HG02759 (cell line): ENCODE results near the gene FOXP1.

Source experiments
- ATAC-seq: cut with Tn5 transposase; IDR thresholded peaks from one replicate; pipeline ENCODE4 v1.9.1; 2021; ENCODE audit warnings: mild to moderate bottlenecking, moderate library complexity; ENCODE audit not compliant: unreplicated experiment

The FOXP1 gene

DNA sequence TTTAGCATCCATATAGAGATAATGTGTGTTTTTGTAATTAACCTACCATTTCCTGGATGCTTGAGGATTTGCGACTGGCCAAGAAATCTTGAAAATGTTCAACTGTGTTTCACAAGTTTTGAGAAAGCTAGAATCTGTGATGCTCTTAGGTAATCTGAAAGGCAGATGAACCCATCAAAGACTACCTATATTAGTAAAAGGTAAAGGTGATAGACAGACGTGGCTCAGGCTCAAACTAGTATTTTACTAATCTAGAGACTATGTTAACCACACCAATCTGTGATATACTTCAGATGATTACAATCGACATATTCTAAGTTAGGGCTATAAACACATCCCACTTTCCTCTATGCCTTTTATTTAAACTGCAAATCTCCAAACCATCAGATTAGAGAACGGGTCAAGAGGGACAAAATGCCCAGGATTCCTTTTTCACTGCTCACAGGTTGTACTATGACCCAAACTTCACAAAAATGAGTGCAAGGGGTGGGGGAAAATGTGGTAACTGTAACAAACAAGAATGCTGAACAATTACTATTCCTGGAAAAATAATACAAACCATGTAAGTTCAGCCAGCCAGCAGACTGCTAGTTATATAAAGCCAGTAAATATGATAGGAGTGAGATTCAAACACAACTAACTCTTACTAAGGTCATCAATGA lies 295.1 kb downstream of the FOXP1 start:
- ATAC-seq: no peak

DNA sequence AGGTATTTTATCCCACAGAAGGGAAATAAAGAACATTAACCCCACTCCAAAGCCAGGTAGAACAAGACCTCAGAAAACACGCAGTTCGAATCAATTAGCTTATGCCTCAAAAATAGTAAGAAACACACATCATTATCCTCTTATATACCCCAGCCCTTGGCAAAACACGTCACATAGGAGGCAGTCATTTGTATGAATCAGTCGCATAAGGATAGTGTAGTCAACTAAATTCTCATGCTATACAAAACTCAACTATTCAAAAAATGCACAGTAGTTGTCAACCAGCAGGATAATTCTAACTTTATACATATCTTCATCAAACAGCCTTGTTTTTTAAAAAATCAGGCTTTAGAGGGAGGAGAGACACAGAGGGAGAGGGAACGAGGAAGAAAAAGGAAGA lies 298.4 kb downstream of the FOXP1 start:
- ATAC-seq: no peak

DNA sequence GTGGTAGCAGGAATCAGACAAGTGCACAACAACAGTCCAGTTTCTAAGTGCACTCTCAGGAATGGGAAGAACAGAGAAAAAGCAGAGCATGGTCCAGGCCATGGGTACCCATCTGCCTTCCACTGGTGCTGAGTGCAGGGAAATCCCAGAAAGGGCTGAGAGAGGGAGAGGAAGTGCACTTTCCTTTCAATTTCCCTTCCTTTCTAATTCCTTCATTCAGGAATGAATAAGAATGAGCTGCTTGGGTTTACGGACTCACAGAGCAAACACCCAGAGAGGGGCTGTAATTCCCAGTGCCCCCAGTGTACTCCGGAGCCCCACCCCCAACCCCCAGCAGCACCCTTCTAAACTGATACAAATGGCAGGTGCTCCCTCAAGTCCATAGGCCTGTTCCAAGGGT lies 300.6 kb downstream of the FOXP1 start:
- no peak for ATAC-seq

DNA sequence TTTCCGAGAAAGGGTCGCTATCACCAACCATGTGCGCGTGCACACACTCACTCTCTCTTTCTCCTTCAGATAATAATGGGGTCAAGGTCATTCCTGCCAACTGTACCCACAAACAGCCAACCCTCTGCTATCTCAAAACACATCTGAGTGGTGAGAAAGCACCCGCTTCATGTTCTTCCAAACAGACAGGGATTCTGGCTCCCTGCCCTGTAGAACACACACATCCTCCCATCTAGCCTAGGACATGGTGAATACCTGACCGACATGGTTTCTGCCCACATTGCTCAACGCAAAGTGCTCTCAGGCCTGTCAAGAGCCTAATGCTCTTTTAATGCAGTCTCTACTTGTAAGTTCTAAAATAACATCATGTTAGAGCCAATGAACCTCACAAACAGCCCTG lies 302.2 kb downstream of the FOXP1 start:
- no peak for ATAC-seq

DNA sequence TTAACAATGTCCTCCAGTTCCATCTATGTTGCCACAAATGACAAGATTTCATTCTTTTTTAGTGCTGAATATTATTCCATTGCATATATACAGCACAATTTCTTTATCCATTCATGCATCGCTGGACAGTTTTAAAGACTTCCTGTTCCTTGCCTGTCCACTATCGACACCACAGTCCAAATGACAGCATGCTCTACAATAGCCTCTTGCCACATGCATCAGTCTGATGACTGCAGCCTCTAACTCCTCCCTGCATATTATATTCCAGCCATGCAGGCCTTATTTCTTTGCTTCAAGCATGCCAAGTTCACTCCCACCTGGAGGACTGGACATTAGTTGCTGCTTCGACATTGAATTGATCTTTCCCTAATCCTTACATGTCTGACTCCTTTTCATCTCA lies 306.2 kb downstream of the FOXP1 start:
- no peak for ATAC-seq

DNA sequence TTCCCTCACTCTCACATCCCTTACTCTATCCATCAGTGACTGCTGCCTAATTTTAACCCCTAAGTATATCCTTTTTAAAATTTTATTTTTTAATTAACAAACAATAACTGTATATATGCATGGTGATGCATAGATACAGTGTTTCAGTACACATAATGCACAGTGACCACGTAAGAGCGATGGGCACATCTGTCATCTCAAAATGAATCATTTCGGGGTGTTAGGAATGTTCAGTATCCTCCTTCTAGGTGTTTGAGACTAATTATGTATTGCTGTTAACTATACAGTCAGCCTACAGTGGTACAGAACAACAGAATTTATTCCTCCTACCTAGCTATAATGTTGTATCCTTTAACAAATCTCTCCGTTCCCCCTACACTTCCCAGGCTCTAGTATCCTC lies 307.0 kb downstream of the FOXP1 start:
- ATAC-seq: no peak

DNA sequence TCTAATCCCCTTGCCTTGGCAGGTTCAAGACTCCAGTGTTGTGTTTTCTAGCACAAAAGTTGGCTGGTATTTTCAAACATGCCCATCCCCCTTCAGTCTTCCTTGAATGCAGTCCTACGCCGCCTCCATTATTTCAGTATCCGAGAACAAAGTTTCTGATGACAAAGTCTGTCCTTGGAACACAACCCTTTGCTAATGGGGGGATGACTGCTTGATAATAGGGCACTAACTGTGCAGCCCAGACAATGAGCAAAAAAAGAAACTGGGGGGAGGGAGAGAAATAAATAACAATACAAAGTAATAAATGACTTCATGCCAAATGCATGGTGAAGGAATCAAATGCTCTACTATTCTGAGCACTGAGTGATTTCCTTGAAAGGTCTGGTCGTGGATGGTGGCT lies 310.1 kb downstream of the FOXP1 start:
- no peak for ATAC-seq

DNA sequence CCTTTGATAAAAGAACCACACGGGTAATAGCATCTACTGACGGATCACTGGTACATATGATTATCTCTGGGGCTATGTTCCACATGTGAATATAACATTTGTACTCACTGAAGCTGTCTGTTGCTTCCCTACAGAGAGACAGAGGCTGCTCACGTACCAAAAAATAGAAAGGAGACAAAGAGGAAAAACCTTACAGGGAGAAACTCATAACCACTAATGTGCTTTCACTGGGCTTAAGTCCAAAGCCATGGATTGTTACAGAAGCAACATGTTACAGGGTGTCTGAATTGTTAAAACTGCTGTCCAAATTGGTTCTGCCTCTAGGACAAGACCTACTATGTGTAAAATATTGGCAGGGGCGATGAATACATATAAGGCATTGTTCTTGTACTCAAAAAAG lies 311.9 kb downstream of the FOXP1 start:
- no peak for ATAC-seq

DNA sequence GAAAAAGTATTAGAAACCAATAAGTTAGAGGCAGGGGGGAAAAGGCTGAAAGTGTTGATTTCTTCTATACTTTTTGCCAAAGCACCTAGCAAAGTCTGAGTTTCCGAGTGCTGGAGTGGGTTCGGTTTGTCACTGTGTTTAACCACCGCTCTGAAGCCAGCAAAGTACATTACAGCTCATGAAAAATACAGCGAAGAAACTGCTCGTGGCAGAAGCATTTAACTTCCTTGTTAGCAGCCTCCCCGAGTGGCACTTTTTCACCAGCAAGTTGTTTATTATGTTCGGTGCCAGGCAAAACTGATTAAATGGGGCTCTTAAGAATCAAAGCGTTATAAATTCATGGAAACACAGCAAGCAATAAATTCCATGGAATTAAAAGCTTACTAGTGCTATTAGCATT lies 313.6 kb downstream of the FOXP1 start:
- no peak for ATAC-seq

DNA sequence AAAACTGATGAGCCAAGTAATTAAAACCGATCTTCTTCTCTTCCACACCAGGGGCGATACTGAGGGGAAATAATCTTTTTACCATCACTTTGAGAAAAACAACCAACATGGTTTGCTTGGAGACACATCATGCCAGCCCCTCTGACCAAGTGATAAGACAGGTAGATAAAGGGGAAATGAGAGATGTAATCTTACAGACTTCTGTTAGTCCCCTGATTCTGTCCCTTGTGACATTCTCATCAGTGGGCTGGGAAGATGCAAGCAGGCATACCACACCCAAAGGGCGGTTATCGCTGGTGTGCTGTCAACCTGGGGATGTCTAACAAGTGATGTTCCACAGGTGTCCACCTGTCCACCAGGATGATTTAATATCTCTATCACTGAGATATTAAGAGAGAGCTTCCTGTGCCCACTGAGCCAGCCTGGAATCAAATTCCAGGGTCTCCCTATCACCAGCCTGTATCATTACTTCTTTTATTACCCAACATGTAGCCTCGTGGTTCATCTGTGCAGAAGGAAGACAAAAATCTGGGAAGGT lies 315.0 kb downstream of the FOXP1 start:
- no peak for ATAC-seq

DNA sequence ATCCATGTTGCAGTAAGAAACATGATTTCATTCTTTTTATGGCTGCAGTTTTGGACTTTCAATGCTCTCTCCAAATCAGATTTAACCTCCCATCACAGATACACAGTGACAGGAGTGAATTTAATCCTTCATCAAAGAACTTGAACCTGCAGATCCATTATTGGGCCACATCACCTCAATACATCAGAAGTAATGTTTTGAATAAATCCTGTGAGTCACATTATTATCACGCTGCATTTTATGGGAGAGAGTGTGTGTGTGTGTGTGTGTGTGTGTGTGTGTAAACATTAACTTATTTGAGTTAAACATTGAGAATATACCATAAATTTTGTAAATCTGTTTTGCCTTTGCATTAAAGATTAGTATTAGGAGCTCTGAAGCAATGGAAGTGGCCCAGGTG lies 316.7 kb downstream of the FOXP1 start:
- no peak for ATAC-seq

DNA sequence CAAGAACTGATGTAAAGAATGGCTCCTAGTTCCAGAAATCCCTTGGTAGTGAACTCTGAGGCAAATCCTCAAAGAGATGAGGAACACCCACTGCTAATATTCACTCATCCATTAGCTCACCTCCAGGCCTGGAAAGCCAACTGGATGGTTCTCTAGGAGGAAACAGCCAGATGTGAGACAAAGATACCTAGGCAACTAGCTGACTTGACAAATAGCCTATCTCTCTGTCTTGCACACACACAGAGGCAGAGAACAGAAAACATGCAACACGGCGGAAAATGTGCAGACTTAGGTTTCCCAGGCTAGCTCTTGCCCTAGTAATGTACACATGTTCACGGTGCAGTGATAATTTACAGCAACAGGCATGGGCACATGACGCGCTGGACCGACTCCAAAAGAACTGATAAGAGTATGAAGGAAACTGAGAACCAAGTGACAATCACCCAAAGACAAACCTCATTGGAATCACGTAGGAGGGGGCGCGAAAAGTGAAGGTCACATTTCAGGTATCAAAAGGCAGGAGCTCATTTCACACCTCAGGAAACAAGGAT lies 318.1 kb downstream of the FOXP1 start:
- no peak for ATAC-seq

DNA sequence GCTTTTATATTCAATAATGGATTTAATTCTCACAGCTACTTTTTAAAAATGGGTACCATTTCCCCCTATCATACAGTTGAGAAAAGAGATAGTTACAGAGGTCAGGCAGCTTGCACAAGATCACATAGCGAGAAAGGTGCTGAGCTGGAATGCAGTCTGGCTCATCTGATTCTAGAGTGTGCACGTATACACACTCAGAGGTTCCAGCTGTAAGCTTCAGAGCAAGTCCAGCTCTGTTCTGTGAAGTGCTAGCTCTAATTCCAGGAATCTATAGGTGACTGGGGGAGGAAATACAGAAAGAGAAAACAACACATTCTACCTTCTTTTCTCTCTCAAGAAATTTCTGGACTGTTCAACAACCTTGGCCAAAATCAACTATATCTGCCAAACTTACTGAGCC lies 318.7 kb downstream of the FOXP1 start:
- ATAC-seq: no peak

DNA sequence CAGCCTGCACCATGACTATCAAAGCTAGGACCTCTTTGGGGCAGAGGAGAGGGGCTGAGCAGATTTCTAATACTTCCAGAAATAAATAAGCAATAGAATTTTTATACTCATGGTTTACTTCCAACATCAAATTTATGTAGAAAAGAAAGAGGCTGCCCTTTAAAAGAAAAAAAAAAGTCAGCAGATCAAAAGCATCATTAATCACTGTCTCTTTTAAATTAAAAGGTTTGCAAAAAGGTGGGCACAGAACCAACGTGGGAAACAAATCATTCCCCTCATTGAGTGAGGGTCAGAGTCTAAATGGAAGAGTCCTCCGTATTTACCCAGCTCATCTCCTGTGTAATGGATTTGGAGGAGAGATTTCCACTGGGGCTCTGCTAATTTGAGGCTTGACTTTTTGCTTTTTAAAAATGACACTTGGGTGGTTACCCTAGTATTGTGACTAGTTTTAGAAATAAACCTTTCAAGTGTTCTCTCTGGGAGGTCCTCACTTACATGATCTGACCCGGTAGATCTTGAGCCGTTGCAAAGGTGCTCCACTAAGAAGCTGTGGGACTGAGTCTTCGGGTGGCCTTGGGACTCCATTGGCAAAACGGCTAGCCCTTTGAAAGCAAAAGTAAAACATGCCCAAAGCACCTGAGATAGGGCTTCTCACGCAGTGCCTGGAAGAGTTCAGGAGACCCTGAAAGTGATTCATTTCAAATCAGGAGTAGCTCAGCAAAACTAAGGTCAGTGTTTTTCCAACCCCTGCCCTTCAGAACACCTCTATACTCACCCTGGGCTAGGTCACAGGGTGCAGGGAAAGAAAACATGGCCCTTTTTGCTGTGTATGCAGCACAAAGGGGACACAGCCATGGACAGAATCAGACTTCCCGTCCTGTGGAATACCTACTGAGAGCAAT lies 320.9 kb downstream of the FOXP1 start:
- no peak for ATAC-seq

DNA sequence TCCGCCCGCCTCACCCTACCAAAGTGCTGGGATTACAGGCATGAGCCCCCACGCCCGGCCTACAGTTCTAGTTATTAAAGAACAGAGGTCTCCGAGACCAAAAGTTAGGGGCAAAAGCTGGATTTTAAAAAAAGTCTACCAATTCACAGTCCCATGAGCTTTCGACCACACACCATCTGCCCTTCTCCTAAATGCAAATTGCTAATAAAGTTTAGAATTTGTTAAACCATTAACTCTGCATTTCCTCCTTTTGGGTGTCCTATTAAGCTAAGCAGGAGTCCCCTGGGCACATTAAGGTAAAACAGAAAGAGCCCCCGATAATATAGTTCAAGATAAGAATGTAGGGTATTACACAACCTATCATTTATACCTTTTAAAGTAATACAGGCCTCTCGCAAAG lies 322.7 kb downstream of the FOXP1 start:
- peak; percentile 44 for ATAC-seq

DNA sequence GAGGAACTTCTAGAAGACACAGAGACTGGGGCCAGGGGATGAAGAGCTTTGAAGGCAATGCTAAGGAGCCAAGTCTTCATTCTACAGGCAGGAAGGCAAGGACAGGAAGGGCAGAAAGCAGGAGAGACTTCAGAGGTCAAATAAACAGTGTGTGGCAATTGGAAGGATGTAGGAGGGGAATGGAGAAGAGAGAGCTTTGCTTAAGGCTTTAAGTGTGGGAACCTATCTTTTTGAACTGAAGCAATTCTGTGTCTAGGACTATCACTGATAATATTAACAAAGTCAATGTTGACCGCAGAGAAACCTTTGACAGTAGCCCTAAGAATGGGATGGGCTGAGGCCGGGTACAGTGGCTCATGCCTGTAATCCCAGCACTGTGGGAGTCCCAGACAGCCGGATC lies 325.0 kb downstream of the FOXP1 start:
- no peak for ATAC-seq

DNA sequence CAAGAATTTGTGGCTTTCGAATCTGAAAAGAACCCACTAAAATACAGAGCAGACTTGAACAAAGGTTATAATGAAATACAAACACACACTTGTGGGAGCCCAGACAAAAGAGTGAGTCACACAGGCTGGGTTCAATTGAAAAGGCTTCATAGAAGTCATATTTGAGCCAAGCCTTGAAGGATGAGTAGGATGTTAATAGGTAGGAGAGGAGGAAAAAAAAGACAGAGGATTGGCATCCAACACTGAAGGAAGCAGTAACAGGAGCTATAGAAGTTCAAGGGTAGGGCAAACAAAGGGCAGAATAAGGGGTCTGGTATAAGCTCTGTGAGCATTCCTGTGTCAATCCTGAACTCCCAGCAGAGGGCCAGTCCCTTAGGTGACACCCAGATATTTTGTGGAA lies 325.4 kb downstream of the FOXP1 start:
- no peak for ATAC-seq

DNA sequence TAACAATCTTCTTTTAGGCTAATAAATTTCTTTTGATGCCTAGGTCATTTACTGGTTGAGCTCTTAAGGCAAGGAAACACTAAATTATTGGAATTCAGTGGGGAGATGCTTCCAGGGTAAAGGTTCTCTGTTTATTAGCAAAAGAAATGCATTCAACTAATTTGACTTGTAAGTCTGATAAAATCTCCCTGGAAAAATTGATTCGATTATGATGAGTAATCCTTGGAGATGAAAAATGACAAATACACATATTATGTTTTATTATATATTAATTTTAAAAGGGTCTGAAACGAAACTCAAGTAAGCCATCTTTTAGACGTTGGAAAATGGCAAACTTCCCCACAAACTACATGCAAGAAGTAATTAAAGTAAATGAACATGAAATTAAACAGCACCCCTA lies 328.0 kb downstream of the FOXP1 start:
- no peak for ATAC-seq

DNA sequence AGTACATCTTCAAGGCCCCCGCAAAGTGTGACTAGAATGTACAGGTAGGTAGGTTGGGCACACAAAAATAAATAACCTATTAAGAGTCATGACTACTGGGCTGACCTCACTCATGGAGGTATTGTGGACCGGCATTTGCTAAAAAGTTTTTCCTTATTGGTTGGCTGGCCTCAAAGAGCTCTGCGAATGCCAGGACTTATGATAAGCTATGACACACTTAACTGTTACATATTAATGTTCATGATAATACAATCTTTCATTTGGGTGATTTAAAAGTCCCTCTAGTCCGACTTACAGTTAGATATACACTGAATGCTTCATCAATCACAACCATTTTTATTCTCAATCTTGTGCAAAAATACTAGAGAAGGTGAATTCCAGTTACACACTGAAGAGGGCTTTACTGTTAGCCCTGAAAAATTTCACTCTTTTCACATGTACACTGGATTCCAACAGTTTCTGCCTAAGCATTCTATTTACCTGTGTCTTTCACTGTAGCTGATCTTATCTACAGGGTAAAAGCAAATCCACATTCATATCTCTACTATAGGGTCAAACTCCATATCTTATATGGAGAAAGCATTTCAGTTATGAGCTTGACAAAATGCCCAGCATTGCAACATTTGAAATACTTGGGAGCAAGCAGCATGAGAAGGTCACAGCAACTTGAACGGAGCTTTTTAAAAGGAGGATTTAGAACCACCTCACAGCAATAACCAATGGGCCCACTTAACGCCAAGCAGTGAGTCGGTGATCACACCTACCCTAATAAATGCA lies 329.1 kb downstream of the FOXP1 start:
- no peak for ATAC-seq

DNA sequence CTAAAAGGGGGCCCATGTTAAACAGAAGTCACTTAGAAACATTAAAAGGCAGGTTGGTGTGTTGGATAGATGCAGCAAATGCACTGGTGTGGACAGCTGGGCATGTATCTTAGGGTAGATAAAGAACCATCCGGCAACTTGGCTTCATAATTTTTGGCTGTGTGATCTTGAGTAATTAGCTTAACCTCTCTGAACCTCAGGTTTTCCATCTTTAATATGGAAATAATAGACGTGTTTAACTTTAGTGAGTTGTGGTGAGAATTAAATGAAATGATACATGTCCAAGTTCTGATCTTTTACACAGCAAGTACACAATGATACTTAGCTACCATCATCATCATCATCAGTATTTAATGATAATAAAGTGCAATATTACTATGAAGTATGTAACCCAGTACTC lies 330.4 kb downstream of the FOXP1 start:
- no peak for ATAC-seq

DNA sequence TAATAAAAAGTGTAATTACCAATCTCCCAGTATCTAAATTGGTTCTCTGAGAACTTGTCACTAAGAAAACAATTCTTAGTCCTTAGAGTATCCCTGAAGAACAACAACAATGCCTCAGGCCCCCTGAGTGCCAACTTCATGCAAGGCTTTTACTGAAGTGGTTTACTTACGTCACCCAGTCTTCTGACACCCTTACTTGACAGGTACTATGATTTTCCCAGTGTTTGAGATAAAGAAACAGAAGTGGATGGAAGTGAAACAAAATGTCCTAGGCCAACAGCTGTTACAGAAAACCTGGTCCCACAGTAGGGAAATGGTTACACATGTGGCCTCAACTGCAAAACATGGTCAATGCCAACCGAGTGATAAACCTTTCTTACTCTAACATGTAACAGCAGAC lies 331.1 kb downstream of the FOXP1 start:
- ATAC-seq: no peak
